DMS153 (cell line): ENCODE results near the gene CNTLN.
"Not testable (repeated sequence)": the region's sequence is repeated elsewhere in the genome, so short reads cannot be mapped to it uniquely, and the experiment has no call there.

Experiments
- DNase-seq: peaks from one replicate; lab custom pipeline; 2025; lab: John Stamatoyannopoulos, UW

Gene CNTLN

GRCh38 chr9:17171309-17172094 lies 36.7 kb downstream of the CNTLN start:
- DNase-seq: no peak

GRCh38 chr9:17177496-17177895 lies 42.7 kb downstream of the CNTLN start:
- DNase-seq: not testable (repeated sequence)

GRCh38 chr9:17185481-17186029 lies 50.7 kb downstream of the CNTLN start:
- no peak for DNase-seq

- no peak for DNase-seq
These were observed 56.2 kb downstream of the CNTLN start for GRCh38 chr9:17191082-17191481.

- no peak for DNase-seq
These were observed 69.8 kb downstream of the CNTLN start for GRCh38 chr9:17204611-17205152.

- no peak for DNase-seq
These were observed 81.2 kb downstream of the CNTLN start for GRCh38 chr9:17216011-17216410.

GRCh38 chr9:17216646-17217045 lies 81.8 kb downstream of the CNTLN start:
- DNase-seq: no peak

- DNase-seq: no peak
These were observed 82.4 kb downstream of the CNTLN start for GRCh38 chr9:17217272-17217671.

GRCh38 chr9:17219261-17219660 lies 84.4 kb downstream of the CNTLN start:
- DNase-seq: no peak

- no peak for DNase-seq
These were observed 88.1 kb downstream of the CNTLN start for GRCh38 chr9:17222932-17223331.

- no peak for DNase-seq
These were observed 90.6 kb downstream of the CNTLN start for GRCh38 chr9:17225407-17225806.

- DNase-seq: peak; percentile 71
These were observed 95.2 kb downstream of the CNTLN start for GRCh38 chr9:17229945-17230560.

GRCh38 chr9:17230646-17231045 lies 95.8 kb downstream of the CNTLN start:
- DNase-seq: no peak

GRCh38 chr9:17236147-17236546 lies 101.3 kb downstream of the CNTLN start:
- DNase-seq: peak; percentile 37

GRCh38 chr9:17246770-17247169 lies 111.9 kb downstream of the CNTLN start:
- DNase-seq: no peak

GRCh38 chr9:17251100-17251499 lies 116.3 kb downstream of the CNTLN start:
- DNase-seq: no peak

GRCh38 chr9:17268531-17269188 lies 133.8 kb downstream of the CNTLN start:
- peak; percentile 79 for DNase-seq

GRCh38 chr9:17269799-17270198 lies 135.0 kb downstream of the CNTLN start:
- DNase-seq: no peak

GRCh38 chr9:17272536-17272935 lies 137.7 kb downstream of the CNTLN start:
- no peak for DNase-seq

GRCh38 chr9:17280350-17281012 lies 145.6 kb downstream of the CNTLN start:
- DNase-seq: no peak

- DNase-seq: not testable (repeated sequence)
These were observed 155.8 kb downstream of the CNTLN start for GRCh38 chr9:17290673-17291072.

GRCh38 chr9:17291766-17292165 lies 156.9 kb downstream of the CNTLN start:
- DNase-seq: no peak
